HepG2 (cell line): ENCODE results near the gene GMPPB. TPM values are rescaled to one million over a fixed set of nuclear protein-coding genes. Genes with fewer than 3 reads are reported as not detected.

Experiments
- ATAC-seq: fragments of 200-7000 bp; cut with Tn5 transposase; 3 replicates; pipeline ENCODE4 v1.9.1; 2020; ENCODE audit warnings: mild to moderate bottlenecking, moderate library complexity
- BruUV-seq: library from RNA; stranded (reverse); fragments of 400-500 nt; replicated peaks from 2 replicates; lab custom pipeline; 2021; lab: Mats Ljungman, UMichigan
- CTCF ChIA-PET: fragments of 300-600 bp; formaldehyde crosslinking; extraction: SDS; loops from one replicate; lab custom pipeline; 2021; ENCODE audit warnings: low total read pairs, inconsistent platforms, low intra/inter-chr PET ratio; lab: Yijun Ruan, JAX
- POLR2A ChIA-PET: fragments of 350-600 bp; sonication (Branson Sonifier 250); formaldehyde crosslinking; loops from one replicate; lab custom pipeline; 2020; ENCODE audit warnings: antibody characterized with exemption, inconsistent platforms; lab: Yijun Ruan, JAX
- DNase-seq: peaks from one replicate; pipeline ENCODE4 v3.0.0-alpha.2; 2015; ENCODE audit warnings: low spot score
- FAIRE-seq: peaks from 3 replicates; lab custom pipeline; 2011; peaks lifted over from hg19 to GRCh38; lab: Jason Lieb, UNC
- H2AFZ ChIP-seq: one replicate; pipeline ENCODE4 v1.6.1; 2011; ENCODE audit warnings: low read length, inconsistent platforms
- H3K27ac ChIP-seq: fragments of 300-600 bp; 3 replicates; pipeline ENCODE4 v1.8.0; 2011; ENCODE audit warnings: mixed run types, mild to moderate bottlenecking, mixed read lengths, low read length, inconsistent platforms; ENCODE audit not compliant: insufficient read depth; ENCODE audit errors: extremely low read length
- H3K27me3 ChIP-seq, 2 experiments: fragments of 200-600 bp in 1 of 2; 2 replicates in 1 of 2; 3 replicates in 1 of 2; pipeline versions ENCODE4 v1.6.0 to v1.8.0; 2011; ENCODE audit warnings: low read length in 2 of 2, mild to moderate bottlenecking in 2 of 2, moderate library complexity in 2 of 2, inconsistent platforms in 1 of 2; ENCODE audit not compliant: insufficient read depth in 2 of 2, control insufficient read depth in 1 of 2
- H3K36me3 ChIP-seq, 2 experiments: fragments of 200-600 bp in 1 of 2; replicated peaks in 1 of 2; 2 replicates in 1 of 2; 3 replicates in 1 of 2; pipeline versions ENCODE4 v1.5.1 to v1.8.0; 2011; ENCODE audit warnings: low read length in 2 of 2, inconsistent platforms in 1 of 2; ENCODE audit not compliant: insufficient read depth in 2 of 2, control insufficient read depth in 1 of 2
- H3K4me1 ChIP-seq: 2 replicates; pipeline ENCODE4 v1.5.1; 2012; ENCODE audit warnings: low read length, inconsistent platforms; ENCODE audit not compliant: insufficient read depth
- H3K4me2 ChIP-seq: 2 replicates; pipeline ENCODE4 v1.6.0; 2011; ENCODE audit warnings: low read depth, low read length, inconsistent platforms
- H3K4me3 ChIP-seq, 3 experiments: fragments of 200-600 bp in 1 of 3; sonication (generic), shearing (Covaris generic) in 1 of 3; replicated peaks in 1 of 3; 2 replicates each; pipeline ENCODE4 v1.5.1; 2011 to 2016; ENCODE audit warnings: low read length in 3 of 3, inconsistent platforms in 2 of 3, low read depth in 2 of 3, mild to moderate bottlenecking in 2 of 3, control low read depth in 1 of 3, mixed read lengths in 1 of 3; ENCODE audit not compliant: insufficient read depth in 1 of 3
- H3K79me2 ChIP-seq: one replicate; pipeline ENCODE4 v1.6.1; 2011; ENCODE audit warnings: low read length, inconsistent platforms; ENCODE audit not compliant: insufficient read depth
- H3K9ac ChIP-seq: 2 replicates; pipeline ENCODE4 v1.6.0; 2011; ENCODE audit warnings: mild to moderate bottlenecking, low read depth, low read length, inconsistent platforms; ENCODE audit not compliant: insufficient read depth
- H3K9me3 ChIP-seq: 2 replicates; pipeline ENCODE4 v1.5.1; 2012; ENCODE audit warnings: mild to moderate bottlenecking, low read length
- H4K20me1 ChIP-seq: 2 replicates; pipeline ENCODE4 v1.6.0; 2011; ENCODE audit warnings: inconsistent platforms, mild to moderate bottlenecking, low read length, moderate library complexity; ENCODE audit not compliant: insufficient read depth
- CHCHD3 ChIP-seq: sonication (generic); formaldehyde crosslinking; IDR thresholded peaks from 2 replicates; pipeline ENCODE4 v1.8.0; 2022; ENCODE audit warnings: mild to moderate bottlenecking, missing genetic modification reagents, moderate library complexity
- GTF2F1 ChIP-seq: fragments of 150-350 bp; IDR thresholded peaks from 2 replicates; pipeline ENCODE4 v1.6.1; 2014; ENCODE audit warnings: low read length
- GTF3A ChIP-seq: sonication (generic); formaldehyde crosslinking; conservative IDR thresholded peaks from 2 replicates; pipeline ENCODE4 v1.4.0; 2020; ENCODE audit warnings: mild to moderate bottlenecking, missing genetic modification reagents
- HES4 ChIP-seq: sonication (generic); formaldehyde crosslinking; IDR thresholded peaks from 2 replicates; pipeline ENCODE4 v1.9.0; 2021; ENCODE audit warnings: mild to moderate bottlenecking, missing genetic modification reagents, borderline replicate concordance
- SNRNP70 ChIP-seq: fragments of 200-400 bp; formaldehyde crosslinking; IDR thresholded peaks from 2 replicates; pipeline ENCODE4 v1.6.1; 2017; ENCODE audit warnings: mild to moderate bottlenecking, low read depth, low read length, moderate library complexity
- ZFP90 ChIP-seq: sonication (generic); formaldehyde crosslinking; IDR thresholded peaks from 2 replicates; pipeline ENCODE4 v1.8.0; 2022; ENCODE audit warnings: missing genetic modification reagents, mild to moderate bottlenecking, inconsistent platforms, borderline replicate concordance
- ZNF275 ChIP-seq: sonication (generic); formaldehyde crosslinking; IDR thresholded peaks from 2 replicates; pipeline ENCODE4 v1.8.0; 2022; ENCODE audit warnings: missing genetic modification reagents, mild to moderate bottlenecking, inconsistent platforms, borderline replicate concordance
- ZNF546 ChIP-seq: sonication (generic); formaldehyde crosslinking; conservative IDR thresholded peaks from 2 replicates; pipeline ENCODE4 v1.8.1; 2023; ENCODE audit warnings: mild to moderate bottlenecking, missing genetic modification reagents
- ZNF572 ChIP-seq: sonication (generic); formaldehyde crosslinking; IDR thresholded peaks from 2 replicates; pipeline ENCODE4 v1.5.1; 2020; ENCODE audit warnings: mild to moderate bottlenecking, missing genetic modification reagents
- ZNF660 ChIP-seq: sonication (generic); formaldehyde crosslinking; IDR thresholded peaks from 2 replicates; pipeline ENCODE4 v1.5.1; 2020; ENCODE audit warnings: mild to moderate bottlenecking, low read depth, missing genetic modification reagents, borderline replicate concordance
- WGBS: methylation state at CpG from one replicate; pipeline ENCODE4 v1.1.6; 2017; ENCODE audit warnings: low lambda C conversion rate; 5-methylcytosine and 5-hydroxymethylcytosine counted together
- in situ Hi-C: cut with HindIII; loops from 2 replicates; pipeline ENCODE4 v1.10.0; 2017; ENCODE audit warnings: low pct_unique_long_range_greater_than_20kb; ENCODE audit not compliant: extremely low pct_ligation_motif_present
- intact Hi-C: fragments of 100-400 bp; cut with micrococcal nuclease; formaldehyde crosslinking; loops from one replicate; pipeline ENCODE4 v1.10.0; 2022; ENCODE audit not compliant: unreplicated experiment
- polyA plus RNA-seq, 8 experiments: library from polyadenylated mRNA; depleted of rRNA in 3 of 8; stranded (reverse) in 7 of 8; unstranded in 1 of 8; fragments of >200 nt; fragmentation: Illumina TruSeq in 4 of 8; extraction: Trizol in 4 of 8; gene quantifications; 2 replicates each; pipeline versions ENCODE4 v1.2.1 to v1.2.3, GENCODE V29; 2011 to 2016; ENCODE audit warnings: low read depth in 4 of 8, missing spikeins in 1 of 8, mixed read lengths in 1 of 8; ENCODE audit not compliant: insufficient read depth in 1 of 8
- total RNA-seq, 5 experiments: library from RNA; depleted of rRNA; stranded (reverse); fragments of >200 nt; fragmentation: Illumina TruSeq; extraction: Trizol; gene quantifications; 2 replicates each; pipeline ENCODE4 v1.2.3, GENCODE V29; 2016; ENCODE audit warnings: low read depth in 1 of 5

Gene GMPPB
- total and polyA plus RNA-seq, 2 of the 13 experiments (the other 11 are each of a cell fraction or from before 2014, with no cell fraction given) = 6.5 to 23.1 TPM

DNA sequence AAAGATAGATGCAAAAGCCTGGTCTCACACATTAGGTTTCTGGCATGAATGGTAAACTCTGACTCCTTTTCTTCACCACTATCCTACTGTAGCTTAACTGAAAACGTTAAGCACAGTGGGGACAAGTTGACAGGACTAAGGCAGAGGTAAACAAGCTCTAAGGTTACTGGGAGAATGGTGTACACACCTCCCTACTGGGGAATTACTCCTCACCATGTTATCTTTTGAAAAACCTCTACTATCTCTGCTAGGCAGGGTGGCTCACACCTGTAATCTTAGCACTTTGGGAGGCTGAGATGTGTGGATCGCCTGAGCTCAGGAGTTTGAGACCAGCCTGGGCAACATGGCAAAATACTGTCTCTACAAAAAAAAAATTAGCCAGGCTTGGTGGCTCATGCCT, 33.4 kb upstream of the GMPPB start:
- BruUV-seq = no TSS peak
- intact Hi-C loops = no loop called here
- H3K4me2 ChIP-seq = no peak overlapping the region
- peaks cover 4% of the 10 kb centered on the region; the same call in 1 of the 2 replicates for H4K20me1 ChIP-seq
- ATAC-seq (no peak; the same call in 2 of the 3 replicates), DNase-seq (no peak), FAIRE-seq (no peak)
- peaks cover 11% of the 10 kb centered on the region for H3K4me1 ChIP-seq
- ChIA-PET CTCF (no interaction called here), POLR2A (interaction anchor here (1.3 kb wide), 1 partner anchor 46 kb away, joined by 4 read pairs; the partner anchor contains the start of gene INKA1)
- H3K9me3 ChIP-seq = no peaks in the 10 kb centered on the region
- H3K79me2 ChIP-seq = peaks cover 74% of the 10 kb centered on the region
- no peak overlapping the region for H3K4me3 ChIP-seq
- TF ChIP-seq GTF3A (CRISPR knock-in tag) (no peak), GTF2F1 (no peak), ZNF660 (CRISPR knock-in tag) (no peak), ZNF275 (no peak), ZFP90 (CRISPR knock-in tag) (no peak), CHCHD3 (CRISPR knock-in tag) (no peak), SNRNP70 (no peak), HES4 (CRISPR knock-in tag) (no peak), ZNF572 (no peak), ZNF546 (CRISPR knock-in tag) (no peak)
- in situ Hi-C loops = no loop called here
- H3K9ac ChIP-seq = no peak overlapping the region
- H3K27me3 ChIP-seq = no peaks in the 10 kb centered on the region
- H3K36me3 ChIP-seq = peaks cover 2 to 12% of the 10 kb centered on the region in 2 experiments; a peak in 2 of 5 replicates
- 79% methylated on average over 2 of the region's 2 CpGs for WGBS
- no peak overlapping the region for H3K27ac ChIP-seq
- H2AFZ ChIP-seq = no peak overlapping the region
